ENCODE results near the gene HSD17B12.

HSD17B12 gene

GRCh38 chr11:43892851-43893250 lies 212.3 kb downstream of the HSD17B12 start:
- no peak overlapping the region for H3K4me3 ChIP-seq (ENCODE audit: low read length)
- no peak overlapping the region for H3K9ac ChIP-seq (ENCODE audit: low read depth, low read length)
- H3K4me1 ChIP-seq (ENCODE audit: insufficient read depth, low read length): no peaks in the 10 kb centered on the region
- peaks cover 52% of the 10 kb centered on the region for H3K36me3 ChIP-seq (ENCODE audit: insufficient read depth, low read length)
- H3K9me3 ChIP-seq (ENCODE audit: insufficient read depth, low read depth, low read length): no peaks in the 10 kb centered on the region
- no peaks in the 10 kb centered on the region for H3K27me3 ChIP-seq (ENCODE audit: insufficient read depth, low read length)
- no peak overlapping the region for H3K27ac ChIP-seq (ENCODE audit: low read depth, low read length)
- 44% methylated on average over 3 of the region's 3 CpGs for WGBS

DNA sequence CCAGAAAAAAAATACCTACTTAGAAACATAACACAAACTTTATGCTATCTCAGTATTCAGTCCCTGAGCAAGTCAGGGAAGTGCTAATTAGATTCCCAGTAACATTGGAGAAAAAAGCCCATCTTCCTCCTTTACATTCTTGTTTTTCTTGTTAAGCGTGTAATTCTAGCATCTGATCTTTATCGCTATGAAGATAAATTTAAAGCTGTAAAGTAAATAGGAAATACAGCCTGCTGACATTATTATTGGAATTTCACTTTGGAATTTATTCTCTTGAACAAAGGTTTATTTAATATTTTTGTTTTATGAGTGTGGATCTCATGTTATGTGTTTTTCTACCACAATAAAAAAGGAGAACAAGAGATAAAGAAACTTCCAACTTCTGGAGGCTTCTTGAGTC lies 214.0 kb downstream of the HSD17B12 start:
- Histone ChIP-seq H3K4me1 (ENCODE audit: insufficient read depth, low read length) (no peaks in the 10 kb centered on the region), H3K9ac (ENCODE audit: low read depth, low read length) (no peak overlapping the region), H3K9me3 (ENCODE audit: insufficient read depth, low read depth, low read length) (no peaks in the 10 kb centered on the region), H3K36me3 (ENCODE audit: insufficient read depth, low read length) (peaks cover 61% of the 10 kb centered on the region), H3K4me3 (ENCODE audit: low read length) (no peak overlapping the region), H3K27me3 (ENCODE audit: insufficient read depth, low read length) (no peaks in the 10 kb centered on the region), H3K27ac (ENCODE audit: low read depth, low read length) (no peak overlapping the region)
- WGBS: 73% methylated on average over 2 of the region's 2 CpGs

DNA sequence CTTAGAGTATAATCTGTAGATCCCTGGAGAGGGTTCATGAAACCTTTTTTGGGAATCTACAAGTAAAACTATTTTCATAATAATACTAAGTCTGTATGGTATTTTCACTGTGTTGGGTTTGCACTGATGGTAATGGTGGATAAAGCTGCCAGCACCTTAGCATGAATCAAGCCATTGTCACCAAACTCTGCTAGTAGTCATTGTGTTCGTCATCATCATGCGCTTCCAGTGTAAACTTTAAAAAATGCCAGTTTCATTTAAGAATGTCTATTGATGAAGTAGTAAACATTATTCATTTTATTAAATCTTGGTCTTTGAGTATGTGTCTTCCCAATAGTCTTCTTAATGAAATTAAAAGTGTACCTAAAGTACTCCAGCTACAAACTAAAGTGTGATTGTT lies 215.1 kb downstream of the HSD17B12 start:
- 96% methylated on average over 2 of the region's 2 CpGs for WGBS
- no peak overlapping the region for H3K27ac ChIP-seq (ENCODE audit: low read depth, low read length)
- H3K36me3 ChIP-seq (ENCODE audit: insufficient read depth, low read length): peaks cover 65% of the 10 kb centered on the region
- H3K4me3 ChIP-seq (ENCODE audit: low read length): no peak overlapping the region
- H3K27me3 ChIP-seq (ENCODE audit: insufficient read depth, low read length): no peaks in the 10 kb centered on the region
- H3K9me3 ChIP-seq (ENCODE audit: insufficient read depth, low read depth, low read length): no peaks in the 10 kb centered on the region
- H3K9ac ChIP-seq (ENCODE audit: low read depth, low read length): no peak overlapping the region
- no peaks in the 10 kb centered on the region for H3K4me1 ChIP-seq (ENCODE audit: insufficient read depth, low read length)

DNA sequence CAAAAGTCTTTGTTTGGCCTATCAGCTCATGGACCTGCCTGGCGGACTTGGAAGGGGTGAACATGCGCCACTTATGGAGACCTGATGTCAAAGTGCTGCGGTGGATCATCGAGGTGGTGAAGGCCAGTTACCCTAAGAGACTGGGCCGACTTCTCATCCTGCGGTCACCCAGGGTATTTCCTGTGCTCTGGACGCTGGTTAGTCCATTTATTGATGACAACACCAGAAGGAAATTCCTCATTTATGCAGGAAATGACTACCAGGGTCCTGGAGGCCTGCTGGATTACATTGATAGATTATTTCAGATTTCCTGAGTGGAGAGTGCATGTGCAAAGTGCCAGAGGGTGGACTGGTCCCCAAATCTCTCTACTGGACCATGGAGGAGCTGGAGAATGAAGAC lies 218.0 kb downstream of the HSD17B12 start:
- Histone ChIP-seq H3K4me1 (ENCODE audit: insufficient read depth, low read length) (no peaks in the 10 kb centered on the region), H3K4me3 (ENCODE audit: low read length) (no peak overlapping the region), H3K27me3 (ENCODE audit: insufficient read depth, low read length) (no peaks in the 10 kb centered on the region), H3K27ac (ENCODE audit: low read depth, low read length) (no peak overlapping the region), H3K9me3 (ENCODE audit: insufficient read depth, low read depth, low read length) (no peaks in the 10 kb centered on the region), H3K36me3 (ENCODE audit: insufficient read depth, low read length) (peaks cover 50% of the 10 kb centered on the region), H3K9ac (ENCODE audit: low read depth, low read length) (no peak overlapping the region)
- WGBS: 94% methylated on average over 7 of the region's 7 CpGs

DNA sequence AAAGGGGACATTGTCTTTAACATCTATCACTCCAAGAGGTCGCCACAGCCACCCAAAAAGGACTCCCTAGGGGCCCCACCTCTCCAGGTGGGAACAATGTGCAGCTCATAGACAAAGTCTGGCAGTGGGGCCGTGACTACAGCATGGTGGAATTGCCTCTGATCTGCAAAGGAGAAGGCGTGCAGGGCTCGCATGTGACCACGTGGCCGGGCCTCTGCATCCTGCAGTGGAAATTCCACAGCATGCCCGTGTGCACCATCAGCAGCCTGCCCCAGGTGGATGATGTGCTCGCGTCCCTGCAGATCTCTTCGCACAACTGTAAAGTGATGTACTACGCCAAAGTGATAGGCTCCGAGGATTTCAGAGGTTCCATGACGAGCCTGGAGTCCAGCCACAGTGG lies 218.6 kb downstream of the HSD17B12 start:
- whole genome bisulfite sequencing: 88% methylated on average over 13 of the region's 13 CpGs

GRCh38 chr11:43901551-43901950 lies 221.0 kb downstream of the HSD17B12 start:
- WGBS: 94% methylated on average over 4 of the region's 4 CpGs
- H3K36me3 ChIP-seq (ENCODE audit: insufficient read depth, low read length): peaks cover 36% of the 10 kb centered on the region

More for the DNA sequence above, 218.6 kb downstream of the HSD17B12 start:
- Histone ChIP-seq H3K4me3 (ENCODE audit: low read length) (no peak overlapping the region), H3K9ac (ENCODE audit: low read depth, low read length) (no peak overlapping the region), H3K36me3 (ENCODE audit: insufficient read depth, low read length) (peaks cover 49% of the 10 kb centered on the region), H3K27me3 (ENCODE audit: insufficient read depth, low read length) (no peaks in the 10 kb centered on the region), H3K4me1 (ENCODE audit: insufficient read depth, low read length) (no peaks in the 10 kb centered on the region), H3K27ac (ENCODE audit: low read depth, low read length) (no peak overlapping the region), H3K9me3 (ENCODE audit: insufficient read depth, low read depth, low read length) (no peaks in the 10 kb centered on the region)

DNA sequence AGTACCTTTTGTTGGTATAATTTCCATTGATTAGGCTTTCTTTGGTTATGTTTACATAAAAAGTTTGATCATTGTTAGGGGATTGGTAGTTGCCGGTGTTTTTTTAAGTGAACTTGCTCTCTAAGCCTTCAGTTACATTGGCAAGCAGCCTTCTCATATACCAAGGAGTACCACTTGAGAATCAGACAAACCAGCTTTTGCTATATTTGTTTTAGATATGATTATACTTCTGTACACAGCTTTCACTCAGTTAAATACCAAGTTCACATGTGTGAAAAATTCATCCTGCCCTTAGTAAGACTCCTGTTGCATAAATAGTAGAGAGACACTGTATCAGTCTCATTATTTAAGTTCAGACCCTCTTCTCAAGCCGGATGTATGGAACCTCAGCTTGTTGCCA lies 222.5 kb downstream of the HSD17B12 start:
- no peak overlapping the region for H3K27ac ChIP-seq (ENCODE audit: low read depth, low read length)
- H3K27me3 ChIP-seq (ENCODE audit: insufficient read depth, low read length): no peaks in the 10 kb centered on the region
- H3K9ac ChIP-seq (ENCODE audit: low read depth, low read length): no peak overlapping the region
- no peak overlapping the region for H3K4me3 ChIP-seq (ENCODE audit: low read length)
- H3K9me3 ChIP-seq (ENCODE audit: insufficient read depth, low read depth, low read length): no peaks in the 10 kb centered on the region
- 91% methylated on average over 2 of the region's 2 CpGs for WGBS
- no peaks in the 10 kb centered on the region for H3K4me1 ChIP-seq (ENCODE audit: insufficient read depth, low read length)
- H3K36me3 ChIP-seq (ENCODE audit: insufficient read depth, low read length): peaks cover 26% of the 10 kb centered on the region

More at GRCh38 chr11:43901551-43901950, 221.0 kb downstream of the HSD17B12 start:
- no peak overlapping the region for H3K27ac ChIP-seq (ENCODE audit: low read depth, low read length)
- no peaks in the 10 kb centered on the region for H3K4me1 ChIP-seq (ENCODE audit: insufficient read depth, low read length)
- H3K9ac ChIP-seq (ENCODE audit: low read depth, low read length): no peak overlapping the region
- no peaks in the 10 kb centered on the region for H3K27me3 ChIP-seq (ENCODE audit: insufficient read depth, low read length)
- H3K9me3 ChIP-seq (ENCODE audit: insufficient read depth, low read depth, low read length): no peaks in the 10 kb centered on the region
- no peak overlapping the region for H3K4me3 ChIP-seq (ENCODE audit: low read length)

- no peaks in the 10 kb centered on the region for H3K27me3 ChIP-seq (ENCODE audit: insufficient read depth, low read length)
- WGBS: 99% methylated on average over 4 of the region's 4 CpGs
- no peaks in the 10 kb centered on the region for H3K4me1 ChIP-seq (ENCODE audit: insufficient read depth, low read length)
- H3K9ac ChIP-seq (ENCODE audit: low read depth, low read length): no peak overlapping the region
- H3K36me3 ChIP-seq (ENCODE audit: insufficient read depth, low read length): peaks cover 21% of the 10 kb centered on the region; the same call in 1 of the 2 replicates
- H3K9me3 ChIP-seq (ENCODE audit: insufficient read depth, low read depth, low read length): no peaks in the 10 kb centered on the region
- H3K27ac ChIP-seq (ENCODE audit: low read depth, low read length): no peak overlapping the region
- H3K4me3 ChIP-seq (ENCODE audit: low read length): no peak overlapping the region
These were observed 223.4 kb downstream of the HSD17B12 start for GRCh38 chr11:43903969-43904368.

- peaks cover 12% of the 10 kb centered on the region; the same call in 1 of the 2 replicates for H3K36me3 ChIP-seq (ENCODE audit: insufficient read depth, low read length)
- 96% methylated on average over 10 of the region's 10 CpGs for WGBS
These were observed 224.4 kb downstream of the HSD17B12 start for GRCh38 chr11:43904742-43905535.

DNA sequence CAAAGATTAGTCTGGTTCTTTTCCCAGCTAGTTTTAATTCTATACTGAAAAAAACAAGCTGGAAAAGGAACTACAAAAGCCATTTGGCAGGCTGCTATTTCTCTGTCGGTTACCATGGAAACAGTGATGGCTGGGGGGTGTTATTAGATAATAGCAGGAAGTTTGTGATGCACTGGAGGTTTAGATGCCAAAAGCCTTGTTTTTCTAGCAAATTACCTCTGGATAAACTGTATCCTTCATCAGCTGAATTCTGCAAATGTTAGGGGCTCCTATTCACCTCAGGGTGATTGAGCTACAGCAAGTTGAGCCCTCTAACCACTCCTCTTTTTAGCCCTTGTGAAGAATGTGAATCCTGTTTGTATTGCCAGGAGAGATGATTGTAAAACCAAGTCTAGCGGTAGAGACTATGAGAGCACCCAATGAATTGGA lies 225.3 kb downstream of the HSD17B12 start:
- Histone ChIP-seq H3K27ac (ENCODE audit: low read depth, low read length) (no peak overlapping the region), H3K9ac (ENCODE audit: low read depth, low read length) (no peak overlapping the region), H3K4me3 (ENCODE audit: low read length) (no peak overlapping the region), H3K9me3 (ENCODE audit: insufficient read depth, low read depth, low read length) (no peaks in the 10 kb centered on the region), H3K4me1 (ENCODE audit: insufficient read depth, low read length) (no peaks in the 10 kb centered on the region), H3K36me3 (ENCODE audit: insufficient read depth, low read length) (peaks cover 11% of the 10 kb centered on the region; the same call in 1 of the 2 replicates), H3K27me3 (ENCODE audit: insufficient read depth, low read length) (no peaks in the 10 kb centered on the region)
- 95% methylated on average over 2 of the region's 2 CpGs for WGBS

More at GRCh38 chr11:43904742-43905535, 224.4 kb downstream of the HSD17B12 start:
- H3K4me3 ChIP-seq (ENCODE audit: low read length): no peak overlapping the region
- no peaks in the 10 kb centered on the region for H3K27me3 ChIP-seq (ENCODE audit: insufficient read depth, low read length)
- no peak overlapping the region for H3K9ac ChIP-seq (ENCODE audit: low read depth, low read length)
- no peaks in the 10 kb centered on the region for H3K9me3 ChIP-seq (ENCODE audit: insufficient read depth, low read depth, low read length)
- no peaks in the 10 kb centered on the region for H3K4me1 ChIP-seq (ENCODE audit: insufficient read depth, low read length)
- H3K27ac ChIP-seq (ENCODE audit: low read depth, low read length): no peak overlapping the region
